Heart left ventricle (tissue), 16 donors: Measurements from ENCODE around the gene KRTAP2-1. TPM values are rescaled to one million over a fixed set of nuclear protein-coding genes. Genes with fewer than 3 reads are reported as not detected.
"Not testable (repeated sequence)": the region's sequence is repeated elsewhere in the genome, so short reads cannot be mapped to it uniquely, and the experiment has no call there.

Experiments
- ATAC-seq, 4 donors: fragments of 200-7000 bp; cut with Tn5 transposase; one replicate each; pipeline ENCODE4 v1.9.1; 2020 to 2022; ENCODE audit warnings: moderate library complexity in 4 of 4, mild to moderate bottlenecking in 3 of 4, moderate number of reproducible peaks in 1 of 4
- DNase-seq, 5 donors: peaks; one replicate each; pipeline ENCODE4 v3.0.0-alpha.2; 2020
- H3K27ac ChIP-seq, 12 donors: fragments of 200-600 bp; sonication (generic) in 4 of 12; one replicate each; pipeline versions ENCODE4 v1.5.0 to v1.8.0; 2016 to 2022; ENCODE audit warnings: mild to moderate bottlenecking in 2 of 12
- H3K27me3 ChIP-seq, 9 donors: fragments of 200-600 bp; sonication (generic) in 2 of 9; one replicate each; pipeline versions ENCODE4 v1.5.1 to v1.8.0; 2016 to 2022; ENCODE audit warnings: mild to moderate bottlenecking in 3 of 9
- H3K36me3 ChIP-seq, 9 donors: fragments of 200-600 bp; sonication (generic) in 2 of 9; one replicate each; pipeline versions ENCODE4 v1.5.0 to v1.8.0; 2018 to 2022; ENCODE audit warnings: mild to moderate bottlenecking in 2 of 9
- H3K4me1 ChIP-seq, 12 donors: fragments of 200-600 bp; sonication (generic) in 4 of 12; one replicate each; pipeline versions ENCODE4 v1.5.0 to v1.8.0; 2016 to 2022; ENCODE audit warnings: mild to moderate bottlenecking in 3 of 12
- H3K4me3 ChIP-seq, 12 donors: fragments of 200-600 bp; sonication (generic) in 4 of 12; one replicate each; pipeline versions ENCODE4 v1.5.0 to v1.8.0; 2017 to 2022; ENCODE audit warnings: mild to moderate bottlenecking in 9 of 12, moderate library complexity in 4 of 12
- H3K9me3 ChIP-seq, 12 donors: fragments of 200-600 bp; sonication (generic) in 4 of 12; one replicate each; pipeline versions ENCODE4 v1.5.0 to v1.8.0; 2016 to 2022; ENCODE audit warnings: mild to moderate bottlenecking in 1 of 12
- CTCF ChIP-seq, 12 donors: fragments of 200-600 bp; sonication (generic) in 4 of 12; IDR thresholded peaks; one replicate each; pipeline versions ENCODE4 v1.5.0 to v1.8.0; 2018 to 2022; ENCODE audit warnings: antibody characterized with exemption in 12 of 12, mild to moderate bottlenecking in 5 of 12
- POLR2A ChIP-seq, 2 donors: fragments of 450-650 bp; IDR thresholded peaks; one replicate each; pipeline ENCODE4 v1.6.1; 2017; ENCODE audit warnings: antibody characterized with exemption in 2 of 2, mild to moderate bottlenecking in 2 of 2, moderate library complexity in 2 of 2
- WGBS, 4 donors: extraction: QIAGEN DNeasy Blood & Tissue Kit in 2 of 4; methylation state at CpG; one replicate each; pipeline versions ENCODE4 v1.1.5 to v1.1.7; 2013 to 2018; 5-methylcytosine and 5-hydroxymethylcytosine counted together
- intact Hi-C, 10 donors: fragments of 100-400 bp; cut with DNase I; formaldehyde crosslinking; loops; one replicate each; pipeline versions ENCODE4 v1.11.1 to v1.14.2; 2022
- polyA plus RNA-seq, 2 donors: library from polyadenylated mRNA; stranded (reverse); fragments of 200-250 nt; gene quantifications; one replicate each; pipeline ENCODE4 v1.2.3, GENCODE V29; 2013
- total RNA-seq, 9 donors: library from RNA; depleted of rRNA in 2 of 9; stranded (reverse); fragments of >200 nt in 2 of 9; fragmentation: NEBNext Ultra II Directional in 3 of 9; extraction: Animal tissue kit (Norgen Biotek cat#: 25700) in 3 of 9; gene quantifications; one replicate each; pipeline versions ENCODE4 v1.1.0 to v1.2.4, GENCODE V29; 2016 to 2023
- donor health status: ischemic (EF 13 %, LVEDD 7.1; RV severe dilation, severe dysfunction).
- donor health status: healthy with polysubstance abuse.
- donor health status: DM: no; HTN: yes; CAD: no.
- donor health status: DM: no; HTN: no; CAD: no.
- donor health status: ischemic (EF 25% LVEDD 6.9; RV normal size, moderate dysfunction).
- donor health status: ischemic (EF 25% LVEDD 5.7; RV mildly dilated, moderate dysfunction).
- donor health status: healthy.
- donor health status: DM: yes; HTN: yes; CAD: no.
- donor health status: ischemic (EF 35%, LVEDD 5.7; RV mildly dilated, moderate dysfunction).
- donor health status: nonischemic (EF 11% LVEDD 7.7; RV severe dilation, severe dysfunction).
- donor health status: DM: yes; HTN: yes; CAD: no.
- donor health status: PGD.
- donor health status: ischemic (EF 29% LVEDD 5.4; RV normal size, mild dysfunction).
- donor health status: nonischemic (EF 23%, LVEDD 6.1; RV moderate dilation, normal function).

The KRTAP2-1 gene
- total and polyA plus RNA-seq, 11 donors, result not detected

GRCh38 chr17:41058741-41059140 is 11.6 kb upstream of the KRTAP2-1 start:
- no peaks in the 10 kb centered on the region for H3K4me1 ChIP-seq
- no peak for TF ChIP-seq CTCF (IDR thresholded peaks at IDR 0.05)
- TF ChIP-seq POLR2A (IDR thresholded peaks at IDR 0.05), result no peak
- H3K27me3 ChIP-seq, result peaks cover 0 to 58% (median 27%) of the 10 kb centered on the region in 9 donors
- intact Hi-C loops, result no loop called here
- H3K4me3 ChIP-seq, result no peak overlapping the region
- no peaks in the 10 kb centered on the region for H3K36me3 ChIP-seq
- peaks cover 0 to 6% (median 0%) of the 10 kb centered on the region in 12 donors for H3K9me3 ChIP-seq
- no peak overlapping the region for H3K27ac ChIP-seq
- no peak for DNase-seq
- 80 to 89% (median 83%) methylated on average over 5 of the region's 5 CpGs for WGBS, 4 donors
- no peak for ATAC-seq

GRCh38 chr17:41057547-41057946 is 10.4 kb upstream of the KRTAP2-1 start:
- intact Hi-C loops, result no loop called here
- Histone ChIP-seq H3K9me3 (peaks cover 0 to 12% (median 2%) of the 10 kb centered on the region in 12 donors), H3K27me3 (peaks cover 0 to 54% (median 27%) of the 10 kb centered on the region in 9 donors), H3K27ac (no peak overlapping the region), H3K4me3 (no peak overlapping the region), H3K36me3 (no peaks in the 10 kb centered on the region), H3K4me1 (no peaks in the 10 kb centered on the region)
- 88 to 95% (median 92%) methylated on average over 1 of the region's 1 CpG for WGBS, 4 donors
- no peak for DNase-seq
- no peak for ATAC-seq
- TF ChIP-seq CTCF (IDR thresholded peaks at IDR 0.05) (no peak), POLR2A (IDR thresholded peaks at IDR 0.05) (no peak)

GRCh38 chr17:41055130-41055529 is 8.0 kb upstream of the KRTAP2-1 start, which contains the start of gene KRTAP2-2:
Gene KRTAP2-2 (minus strand): TSS chr17:41055230. CDS start chr17:41055211, 19 bp downstream.
- DNase-seq, H3K27ac ChIP-seq, H3K36me3 ChIP-seq, H3K4me1 ChIP-seq, intact Hi-C loops, ATAC-seq, H3K4me3 ChIP-seq: not testable (repeated sequence)
- Histone ChIP-seq H3K27me3 (peaks cover 0 to 44% (median 22%) of the 10 kb centered on the region in 9 donors), H3K9me3 (peaks cover 0 to 12% (median 2%) of the 10 kb centered on the region in 12 donors)
- WGBS, 4 donors, result 14 to 47% (median 26%) methylated on average over 1 of the region's 6 CpGs

GRCh38 chr17:41054556-41054955 is 7.4 kb upstream of the KRTAP2-1 start:
- H3K9me3 ChIP-seq, result peaks cover 0 to 12% (median 2%) of the 10 kb centered on the region in 12 donors
- intact Hi-C loops, H3K36me3 ChIP-seq, H3K4me3 ChIP-seq, H3K4me1 ChIP-seq, H3K27ac ChIP-seq, ATAC-seq, DNase-seq: not testable (repeated sequence)
- peaks cover 0 to 47% (median 20%) of the 10 kb centered on the region in 9 donors for H3K27me3 ChIP-seq
- WGBS, 4 donors, result 60 to 73% (median 63%) methylated on average over 7 to 9 of the region's 9 CpGs

- intact Hi-C loops, result no loop called here
- Histone ChIP-seq H3K4me3 (no peak overlapping the region), H3K36me3 (no peaks in the 10 kb centered on the region), H3K27me3 (peaks cover 0 to 45% (median 17%) of the 10 kb centered on the region in 9 donors), H3K9me3 (peaks cover 0 to 12% (median 2%) of the 10 kb centered on the region in 12 donors), H3K27ac (no peak overlapping the region), H3K4me1 (no peaks in the 10 kb centered on the region)
- DNase-seq (no peak), ATAC-seq (no peak)
- no peak for TF ChIP-seq POLR2A (IDR thresholded peaks at IDR 0.05)
- TF ChIP-seq CTCF (IDR thresholded peaks at IDR 0.05), result no peak
- WGBS, 4 donors, result 84 to 90% (median 88%) methylated on average over 4 of the region's 4 CpGs
Measured at GRCh38 chr17:41054025-41054424, 6.9 kb upstream of the KRTAP2-1 start.
